ENCODE measurements around the gene CHST3. TPM values are rescaled to one million over a fixed set of nuclear protein-coding genes. Genes with fewer than 3 reads are reported as not detected.

Gene CHST3
- total RNA-seq, 1 experiment from 2014 or later = 10.0 TPM

- POLR2A ChIA-PET (ENCODE audit: low non-redundant PET) = no interaction called here
- CTCF ChIA-PET = interaction anchor here (0.7 kb wide), 1 partner anchor 304 kb away, joined by 12 read pairs; no protein-coding TSS in a partner anchor
- Histone ChIP-seq H3K4me1 (ENCODE audit: insufficient read depth, low read length, poor library complexity, severe bottlenecking) (peaks cover 13% of the 10 kb centered on the region), H3K9me3 (ENCODE audit: low read depth, low read length, poor library complexity, severe bottlenecking) (no peaks in the 10 kb centered on the region), H3K4me3 (ENCODE audit: low read depth, low read length, poor library complexity, severe bottlenecking) (no peak overlapping the region), H3K36me3 (ENCODE audit: insufficient read depth, low read length, poor library complexity, severe bottlenecking) (no peaks in the 10 kb centered on the region), H3K27me3 (replicated peaks; ENCODE audit: insufficient read depth, low read depth, low read length, poor library complexity) (peaks cover 3% of the 10 kb centered on the region), H3K27ac (ENCODE audit: low read depth, low read length, poor library complexity, severe bottlenecking) (no peak overlapping the region)
- intact Hi-C loops (cut with micrococcal nuclease; ENCODE audit: unreplicated experiment) = no loop called here
- BruUV-seq (replicated peaks) = no TSS peak
- no peak for DNase-seq (ENCODE audit: low spot score)
- no peak for TF ChIP-seq EZH2 (IDR thresholded peaks at IDR 0.05; ENCODE audit: borderline replicate concordance, low read depth, low read length, poor library complexity, severe bottlenecking)
- TF ChIP-seq CTCF (conservative IDR thresholded peaks at IDR 0.05; ENCODE audit: low read depth, low read length) = no peak
These were observed 39.4 kb upstream of the CHST3 start for GRCh38 chr10:71924771-71925170.

DNA sequence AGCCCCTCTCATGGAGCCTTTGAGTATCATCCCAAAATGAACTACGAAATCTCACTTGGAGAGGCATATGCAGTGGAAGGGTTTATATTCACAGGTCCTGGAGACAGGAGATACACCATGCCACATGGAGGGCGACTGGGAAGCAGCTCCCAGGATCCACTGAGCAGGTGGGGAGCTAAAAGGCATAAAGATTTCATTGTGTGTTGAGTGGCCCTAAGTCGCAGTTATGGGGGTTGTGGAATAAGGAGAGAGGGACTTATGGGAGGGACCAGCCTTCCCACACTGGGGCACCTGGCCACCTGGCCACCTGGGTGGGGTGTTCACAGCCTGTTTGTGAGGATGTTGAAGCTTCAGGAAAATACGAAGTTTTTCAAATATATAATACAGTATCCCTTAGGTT, 37.0 kb upstream of the CHST3 start:
- Histone ChIP-seq H3K27ac (ENCODE audit: low read depth, low read length, poor library complexity, severe bottlenecking) (no peak overlapping the region), H3K4me3 (ENCODE audit: low read depth, low read length, poor library complexity, severe bottlenecking) (no peak overlapping the region), H3K9me3 (ENCODE audit: low read depth, low read length, poor library complexity, severe bottlenecking) (peaks cover 1% of the 10 kb centered on the region), H3K36me3 (ENCODE audit: insufficient read depth, low read length, poor library complexity, severe bottlenecking) (no peaks in the 10 kb centered on the region), H3K27me3 (replicated peaks; ENCODE audit: insufficient read depth, low read depth, low read length, poor library complexity) (peaks cover 3% of the 10 kb centered on the region), H3K4me1 (ENCODE audit: insufficient read depth, low read length, poor library complexity, severe bottlenecking) (no peaks in the 10 kb centered on the region)
- no peak for TF ChIP-seq EZH2 (IDR thresholded peaks at IDR 0.05; ENCODE audit: borderline replicate concordance, low read depth, low read length, poor library complexity, severe bottlenecking)
- TF ChIP-seq CTCF (conservative IDR thresholded peaks at IDR 0.05; ENCODE audit: low read depth, low read length) = no peak
- ChIA-PET CTCF (no interaction called here), POLR2A (ENCODE audit: low non-redundant PET) (no interaction called here)
- no TSS peak for BruUV-seq (replicated peaks)
- DNase-seq (ENCODE audit: low spot score) = no peak
- intact Hi-C loops (cut with micrococcal nuclease; ENCODE audit: unreplicated experiment) = no loop called here

DNA sequence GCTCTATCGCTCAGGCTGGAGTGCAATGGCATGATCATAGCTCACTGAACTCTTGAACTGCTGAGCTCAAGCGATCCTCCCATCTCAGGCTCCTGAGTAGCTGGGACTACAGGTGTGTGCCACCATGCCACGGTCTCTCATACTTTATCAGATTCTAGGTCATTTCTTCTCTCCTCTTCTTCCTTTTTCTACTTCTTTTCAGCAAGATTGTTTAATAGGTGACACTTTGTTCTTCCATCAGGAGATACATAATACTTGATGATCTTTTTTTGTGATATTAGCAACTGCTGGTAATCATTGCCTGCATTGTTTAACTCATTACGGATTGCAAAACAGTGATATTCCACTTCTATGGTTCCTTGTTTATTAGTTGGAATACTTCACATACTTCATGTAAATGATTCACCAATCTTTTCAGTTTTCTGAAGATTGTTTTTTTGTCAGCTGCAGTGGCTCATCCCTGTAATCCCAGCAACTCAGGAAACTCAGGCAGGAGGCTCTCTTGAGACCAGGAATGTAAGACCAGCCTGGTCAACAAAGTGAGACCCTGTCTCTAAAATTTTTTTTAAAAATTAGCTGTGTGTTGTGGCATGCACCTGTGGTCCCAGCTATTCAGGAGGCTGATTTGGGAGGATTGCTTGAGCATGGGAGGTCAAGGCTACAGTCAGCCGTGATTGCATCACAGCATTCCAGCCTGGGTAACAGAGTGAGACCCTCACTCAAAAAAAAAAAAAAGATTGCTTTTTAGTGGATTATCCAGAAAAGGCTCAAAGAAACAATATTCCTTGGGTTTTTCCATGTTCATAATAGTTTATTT, 36.2 kb upstream of the CHST3 start:
- TF ChIP-seq CTCF (conservative IDR thresholded peaks at IDR 0.05; ENCODE audit: low read depth, low read length) (no peak), EZH2 (IDR thresholded peaks at IDR 0.05; ENCODE audit: borderline replicate concordance, low read depth, low read length, poor library complexity, severe bottlenecking) (no peak)
- H3K27me3 ChIP-seq (replicated peaks; ENCODE audit: insufficient read depth, low read depth, low read length, poor library complexity) = peaks cover 3% of the 10 kb centered on the region
- H3K27ac ChIP-seq (ENCODE audit: low read depth, low read length, poor library complexity, severe bottlenecking) = no peak overlapping the region
- CTCF ChIA-PET = no interaction called here
- no peak for DNase-seq (ENCODE audit: low spot score)
- no peak overlapping the region for H3K4me3 ChIP-seq (ENCODE audit: low read depth, low read length, poor library complexity, severe bottlenecking)
- POLR2A ChIA-PET (ENCODE audit: low non-redundant PET) = no interaction called here
- no peaks in the 10 kb centered on the region for H3K4me1 ChIP-seq (ENCODE audit: insufficient read depth, low read length, poor library complexity, severe bottlenecking)
- peaks cover 7% of the 10 kb centered on the region for H3K9me3 ChIP-seq (ENCODE audit: low read depth, low read length, poor library complexity, severe bottlenecking)
- intact Hi-C loops (cut with micrococcal nuclease; ENCODE audit: unreplicated experiment) = no loop called here
- BruUV-seq (replicated peaks) = no TSS peak
- H3K36me3 ChIP-seq (ENCODE audit: insufficient read depth, low read length, poor library complexity, severe bottlenecking) = no peaks in the 10 kb centered on the region

All from A673 (cell line).